Erythroblast (primary cell): ENCODE results near the gene NID2.

Experiments used
- GATA1 ChIP-seq: IDR thresholded peaks from 2 replicates; pipeline ENCODE4 v1.6.1; 2011; ENCODE audit warnings: low read depth, mild to moderate bottlenecking, control low read depth, low read length, moderate library complexity
- POLR2A ChIP-seq: IDR thresholded peaks from 2 replicates; pipeline ENCODE4 v1.6.1; 2011; ENCODE audit warnings: mild to moderate bottlenecking, low read length

GRCh38 chr14:52031781-52032180, 37.1 kb downstream of the NID2 start:
- TF ChIP-seq POLR2A (no peak), GATA1 (no peak)
